Subcutaneous abdominal adipose tissue (tissue), 5 donors: ENCODE data around the gene ARF1.

Experiments
- H3K27ac ChIP-seq: one replicate; pipeline ENCODE4 v1.7.0; 2013; ENCODE audit warnings: low read depth, mild to moderate bottlenecking, inconsistent platforms, low read length, moderate library complexity
- H3K27me3 ChIP-seq, 5 donors: one replicate each; pipeline ENCODE4 v1.7.0; 2013; ENCODE audit warnings: low read length in 5 of 5, inconsistent platforms in 1 of 5; ENCODE audit not compliant: control insufficient read depth in 5 of 5, insufficient read depth in 4 of 5
- H3K36me3 ChIP-seq, 5 donors: one replicate each; pipeline ENCODE4 v1.7.0; 2013; ENCODE audit warnings: low read length in 5 of 5; ENCODE audit not compliant: control insufficient read depth in 5 of 5, insufficient read depth in 5 of 5
- H3K4me1 ChIP-seq, 5 donors: one replicate each; pipeline ENCODE4 v1.7.0; 2013; ENCODE audit warnings: low read length in 5 of 5, mild to moderate bottlenecking in 3 of 5, moderate library complexity in 1 of 5; ENCODE audit not compliant: control insufficient read depth in 5 of 5, insufficient read depth in 5 of 5
- H3K4me3 ChIP-seq, 5 donors: one replicate each; pipeline ENCODE4 v1.7.0; 2013; ENCODE audit warnings: low read length in 5 of 5, low read depth in 1 of 5
- H3K9ac ChIP-seq, 5 donors: one replicate each; pipeline ENCODE4 v1.7.0; 2013; ENCODE audit warnings: low read length in 5 of 5, mild to moderate bottlenecking in 4 of 5, moderate library complexity in 3 of 5
- H3K9me3 ChIP-seq, 5 donors: one replicate each; pipeline ENCODE4 v1.7.0; 2013; ENCODE audit warnings: low read length in 5 of 5; ENCODE audit not compliant: control insufficient read depth in 5 of 5
- donor health status: healthy.
- donor health status: healthy.
- donor health status: healthy.
- donor health status: healthy.
- donor health status: healthy.

Gene ARF1

DNA sequence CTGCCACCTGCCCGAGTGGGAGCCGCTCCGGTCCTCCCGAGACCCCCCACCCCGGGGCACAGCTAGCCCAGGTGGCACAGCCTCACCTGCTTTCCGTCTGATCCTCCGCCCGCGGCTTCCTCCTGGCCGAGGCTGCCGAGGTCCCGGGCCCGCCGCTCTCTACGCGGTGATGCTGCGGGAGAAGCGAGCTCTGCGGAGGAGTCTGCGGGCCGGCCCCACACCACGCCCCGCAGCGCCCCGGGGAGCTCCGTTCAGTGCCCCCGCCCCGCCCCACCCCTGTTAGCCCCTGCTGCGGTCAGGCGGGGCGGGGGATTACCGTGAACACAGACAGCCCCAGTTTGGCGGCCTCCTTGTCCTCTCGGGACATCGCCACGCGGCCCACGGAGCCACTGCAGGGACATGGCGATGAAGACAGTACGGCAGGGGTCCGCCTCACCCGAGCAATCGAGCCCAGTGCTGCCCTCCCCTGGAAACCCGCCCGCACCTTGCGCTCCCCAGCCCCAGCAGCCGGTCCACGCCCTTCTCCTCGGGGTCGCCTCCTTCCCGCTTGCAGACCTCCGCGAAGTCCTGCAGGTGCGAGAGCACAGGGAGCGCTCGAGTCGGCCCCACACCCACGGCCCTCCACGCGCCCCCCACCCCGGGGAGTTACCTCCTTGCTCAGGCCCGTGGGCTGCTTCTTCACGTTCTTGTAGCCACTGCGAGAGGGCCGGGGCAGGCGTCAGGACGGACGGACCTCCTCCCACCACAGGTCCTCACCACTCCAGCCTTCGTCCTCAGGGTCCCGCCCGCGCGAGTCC is 19.7 kb downstream of the ARF1 start:
- no peak overlapping the region for H3K27ac ChIP-seq
- H3K4me3 ChIP-seq = peak overlapping the region in 4 of 5 donors; percentile 57 to 90 (median 85)
- no peaks in the 10 kb centered on the region for H3K9me3 ChIP-seq
- H3K27me3 ChIP-seq = no peaks in the 10 kb centered on the region
- peaks cover 0 to 58% (median 50%) of the 10 kb centered on the region in 5 donors for H3K36me3 ChIP-seq
- H3K9ac ChIP-seq = peak overlapping the region in 4 of 5 donors; percentile 8 to 69 (median 58)
- peaks cover 0 to 30% (median 26%) of the 10 kb centered on the region in 5 donors for H3K4me1 ChIP-seq

DNA sequence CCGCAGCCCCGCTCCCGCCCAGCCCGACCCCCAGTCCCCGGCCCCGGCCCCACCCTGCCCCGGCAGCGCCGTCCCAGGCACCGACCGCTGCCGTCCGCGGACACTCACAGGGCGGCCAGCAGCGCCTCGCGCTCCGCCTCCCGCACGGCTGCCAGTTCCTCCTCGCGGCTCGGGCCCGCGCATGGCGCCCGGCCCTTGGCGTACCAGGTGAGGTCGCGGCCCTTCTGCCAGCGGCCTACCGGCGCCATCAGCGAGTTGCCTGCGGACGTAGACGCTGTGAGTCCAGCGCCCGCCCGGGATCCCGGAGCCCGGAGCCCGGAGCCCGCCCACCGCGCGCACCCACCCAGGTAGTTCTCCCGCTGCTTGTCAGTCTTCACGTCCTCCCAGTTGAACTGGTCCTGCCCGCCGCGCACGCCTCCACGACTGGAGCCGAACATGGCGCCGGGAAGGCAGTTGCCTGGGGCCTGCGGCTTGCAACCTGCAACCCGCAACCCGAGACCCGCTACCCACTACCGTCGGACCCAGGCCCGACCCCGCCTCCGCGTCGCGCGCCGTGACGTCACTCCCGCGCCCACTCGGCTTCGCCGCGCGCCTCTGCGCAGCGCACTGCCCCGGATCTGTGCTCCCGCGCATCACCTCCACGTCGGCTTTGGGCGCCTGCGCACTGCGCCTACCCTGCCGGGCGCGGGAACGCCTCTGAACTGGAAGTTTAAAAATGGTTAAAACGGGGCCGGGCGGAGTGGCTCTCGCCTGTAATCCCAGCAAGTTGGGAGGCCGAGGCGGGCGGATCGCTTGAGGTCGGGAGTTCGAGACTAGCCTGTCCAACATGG is 20.5 kb downstream of the ARF1 start, which contains the start of gene C1orf35:
Gene C1orf35 (minus strand): TSS at position 535 of the 830 bp plus-strand sequence. CDS start 98 bp downstream, at position 437.
- H3K27me3 ChIP-seq = no peaks in the 10 kb centered on the region
- peaks cover 0 to 57% (median 48%) of the 10 kb centered on the region in 5 donors for H3K36me3 ChIP-seq
- peak within 1 kb of the TSS; percentile 84 for H3K27ac ChIP-seq
- peaks cover 0 to 33% (median 27%) of the 10 kb centered on the region in 5 donors for H3K4me1 ChIP-seq
- peak within 1 kb of the TSS in 4 of 5 donors; percentile 52 to 77 (median 69) for H3K9ac ChIP-seq
- H3K9me3 ChIP-seq = no peaks in the 10 kb centered on the region
- H3K4me3 ChIP-seq = peak within 1 kb of the TSS in 4 of 5 donors; percentile 80 to 90 (median 85)

DNA sequence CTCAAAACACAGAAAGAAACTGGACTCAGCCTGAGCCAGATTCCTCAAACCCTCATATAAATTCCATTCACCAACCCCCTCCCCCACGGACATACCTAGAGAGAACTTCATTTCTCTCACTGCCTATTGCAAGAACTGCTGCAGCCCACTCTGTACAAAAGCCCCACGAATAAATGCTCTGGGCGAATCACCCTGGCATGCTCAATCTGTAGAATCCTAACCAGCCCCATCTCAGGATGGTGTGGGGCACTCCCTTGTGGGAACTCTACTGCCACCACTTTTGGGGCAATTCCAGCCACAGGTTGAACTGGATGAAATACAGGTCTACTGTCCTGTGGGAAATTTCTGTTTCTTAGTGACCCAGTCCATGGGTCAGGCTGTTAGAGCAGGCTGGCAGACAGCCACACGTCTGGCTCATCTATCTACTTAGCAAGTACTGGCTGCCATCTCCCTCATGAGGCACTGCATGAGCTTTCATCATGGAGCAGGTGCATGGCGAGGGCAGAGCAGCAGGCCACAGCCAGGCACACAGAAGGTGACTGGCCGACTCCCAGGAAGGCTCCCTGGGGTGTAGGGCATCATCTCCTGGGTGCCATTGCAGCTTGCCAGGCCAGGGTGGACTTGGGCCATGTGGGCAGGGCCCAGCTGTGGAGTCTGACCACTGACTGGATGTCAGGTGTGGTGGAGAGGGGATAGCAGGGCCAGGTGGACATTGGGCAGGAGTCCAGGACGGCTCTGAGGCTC is 22.2 kb downstream of the ARF1 start:
- Histone ChIP-seq H3K4me1 (peaks cover 5 to 46% (median 39%) of the 10 kb centered on the region in 5 donors), H3K27me3 (no peaks in the 10 kb centered on the region), H3K27ac (no peak overlapping the region), H3K9me3 (no peaks in the 10 kb centered on the region), H3K9ac (no peak overlapping the region), H3K36me3 (peaks cover 0 to 42% (median 32%) of the 10 kb centered on the region in 5 donors), H3K4me3 (no peak overlapping the region)

DNA sequence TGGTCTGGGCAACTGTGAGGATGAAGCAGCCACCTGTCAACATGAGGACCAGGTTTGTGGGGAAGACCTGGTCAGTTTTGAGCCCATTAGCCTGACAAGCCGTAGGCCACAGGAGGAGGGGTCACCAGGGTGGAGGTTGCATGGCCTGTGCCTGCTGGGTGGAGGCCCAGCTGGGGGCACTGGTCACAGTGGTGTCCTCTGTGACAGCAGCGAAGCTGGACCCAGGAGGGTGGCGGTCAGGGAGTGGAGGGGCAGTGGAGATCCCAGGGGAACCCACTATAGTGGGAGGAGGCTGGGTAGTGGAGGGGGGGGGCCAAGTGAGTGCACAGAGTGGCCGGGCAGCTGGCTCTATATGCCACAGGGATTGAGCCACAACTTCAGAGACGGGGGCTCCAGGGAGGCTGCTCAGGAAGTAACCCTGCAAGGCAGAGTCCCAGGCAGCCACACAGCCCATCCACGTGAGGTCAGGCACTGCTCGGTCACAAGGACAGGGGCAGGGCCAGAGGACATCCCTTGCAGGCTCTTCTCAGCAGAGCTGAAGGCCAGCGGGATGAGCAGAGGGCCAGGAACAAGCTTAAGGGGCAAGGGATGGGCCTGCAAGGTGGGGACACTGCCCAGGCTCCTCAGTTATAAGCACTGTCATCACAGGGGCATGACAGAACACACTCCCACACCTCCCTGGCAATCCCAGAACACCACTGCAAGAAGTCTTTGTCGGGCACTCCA is 22.9 kb downstream of the ARF1 start:
- H3K27ac ChIP-seq = no peak overlapping the region
- peaks cover 5 to 54% (median 46%) of the 10 kb centered on the region in 5 donors for H3K4me1 ChIP-seq
- H3K9me3 ChIP-seq = no peaks in the 10 kb centered on the region
- H3K4me3 ChIP-seq = no peak overlapping the region
- H3K27me3 ChIP-seq = no peaks in the 10 kb centered on the region
- peaks cover 0 to 36% (median 28%) of the 10 kb centered on the region in 5 donors for H3K36me3 ChIP-seq
- H3K9ac ChIP-seq = no peak overlapping the region

DNA sequence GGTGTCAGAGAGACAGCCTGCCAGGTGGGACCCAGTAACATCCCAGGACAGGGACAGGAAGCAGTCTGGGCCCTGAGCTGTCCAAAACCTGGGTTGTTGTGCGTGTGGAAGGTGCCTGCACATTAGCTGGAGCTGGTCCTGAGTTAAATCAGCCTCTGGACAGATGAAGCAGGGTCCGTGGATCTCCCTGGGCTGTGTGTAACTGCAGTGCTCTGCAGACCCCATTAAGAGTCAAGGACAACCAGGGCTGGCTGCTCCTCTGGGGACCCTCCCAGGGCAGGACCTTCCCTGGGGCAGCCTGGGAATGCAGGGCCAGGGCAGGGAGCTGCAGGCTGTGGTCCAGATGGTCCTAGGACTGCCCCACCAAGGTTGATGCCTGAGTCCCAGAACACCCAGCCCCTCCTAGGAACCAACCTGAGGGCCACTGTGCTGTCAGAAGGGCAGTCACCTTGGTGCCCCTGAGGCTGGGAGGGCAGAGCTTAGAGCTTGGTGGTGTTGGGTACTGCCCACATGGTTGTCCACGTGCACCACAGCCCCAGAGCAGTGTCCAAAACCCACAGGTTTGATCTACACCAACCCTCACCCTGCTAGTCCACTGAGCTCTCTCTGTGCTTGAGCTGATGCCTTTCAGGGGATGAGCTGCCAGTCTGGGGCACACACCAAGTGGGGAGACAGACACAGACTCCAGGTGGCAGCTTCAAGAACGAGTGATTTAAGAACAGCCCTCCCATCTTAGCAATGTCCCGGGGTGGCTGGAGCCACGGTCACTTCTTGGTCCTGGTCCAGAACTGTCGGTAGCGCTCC is 23.7 kb downstream of the ARF1 start:
- H3K9ac ChIP-seq = no peak overlapping the region
- no peak overlapping the region for H3K27ac ChIP-seq
- peaks cover 5 to 54% (median 46%) of the 10 kb centered on the region in 5 donors for H3K4me1 ChIP-seq
- peaks cover 0 to 29% (median 21%) of the 10 kb centered on the region in 5 donors for H3K36me3 ChIP-seq
- no peak overlapping the region for H3K4me3 ChIP-seq
- no peaks in the 10 kb centered on the region for H3K9me3 ChIP-seq
- H3K27me3 ChIP-seq = no peaks in the 10 kb centered on the region

DNA sequence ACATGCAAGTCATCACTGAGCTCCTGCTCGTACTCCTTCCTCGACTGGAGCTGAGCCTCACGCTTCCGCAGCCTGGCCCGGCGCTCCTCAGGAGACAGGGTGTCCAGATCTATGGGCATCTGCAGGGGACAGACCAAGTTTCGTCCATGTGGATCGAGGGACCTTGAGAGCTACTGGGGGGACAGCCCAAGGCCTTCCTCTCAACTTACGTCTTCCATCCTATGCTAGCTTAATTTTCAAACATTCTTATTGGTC is 24.2 kb downstream of the ARF1 start:
- Histone ChIP-seq H3K4me3 (no peak overlapping the region), H3K9me3 (no peaks in the 10 kb centered on the region), H3K9ac (no peak overlapping the region), H3K27ac (no peak overlapping the region), H3K27me3 (no peaks in the 10 kb centered on the region), H3K36me3 (peaks cover 0 to 28% (median 21%) of the 10 kb centered on the region in 5 donors), H3K4me1 (peaks cover 5 to 49% (median 43%) of the 10 kb centered on the region in 5 donors)

DNA sequence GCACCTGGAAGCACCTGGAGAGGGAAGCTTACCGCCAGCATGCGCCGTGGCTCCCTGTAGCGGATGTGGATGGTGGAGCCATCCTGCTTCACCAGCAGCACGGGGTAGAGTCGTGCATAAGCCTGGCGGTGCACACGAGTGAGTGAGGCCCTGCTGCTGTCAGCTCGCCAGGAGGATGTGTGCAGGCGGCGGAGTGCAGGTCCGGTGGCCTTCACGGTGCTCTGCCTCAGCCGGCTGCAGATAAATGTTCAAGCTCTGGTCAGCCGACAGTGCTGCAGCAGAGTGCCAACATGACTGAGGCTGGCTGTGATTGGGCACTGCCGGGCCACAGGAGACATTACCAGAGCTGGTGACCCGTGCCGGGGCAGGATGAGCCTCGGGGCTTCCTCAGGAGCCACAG is 25.1 kb downstream of the ARF1 start:
- no peak overlapping the region for H3K27ac ChIP-seq
- H3K9me3 ChIP-seq = no peaks in the 10 kb centered on the region
- no peak overlapping the region for H3K4me3 ChIP-seq
- peak overlapping the region in 1 of 5 donors; percentile 90 for H3K9ac ChIP-seq
- no peaks in the 10 kb centered on the region for H3K27me3 ChIP-seq
- peaks cover 5 to 40% (median 34%) of the 10 kb centered on the region in 5 donors for H3K4me1 ChIP-seq
- peaks cover 0 to 28% (median 21%) of the 10 kb centered on the region in 5 donors for H3K36me3 ChIP-seq

DNA sequence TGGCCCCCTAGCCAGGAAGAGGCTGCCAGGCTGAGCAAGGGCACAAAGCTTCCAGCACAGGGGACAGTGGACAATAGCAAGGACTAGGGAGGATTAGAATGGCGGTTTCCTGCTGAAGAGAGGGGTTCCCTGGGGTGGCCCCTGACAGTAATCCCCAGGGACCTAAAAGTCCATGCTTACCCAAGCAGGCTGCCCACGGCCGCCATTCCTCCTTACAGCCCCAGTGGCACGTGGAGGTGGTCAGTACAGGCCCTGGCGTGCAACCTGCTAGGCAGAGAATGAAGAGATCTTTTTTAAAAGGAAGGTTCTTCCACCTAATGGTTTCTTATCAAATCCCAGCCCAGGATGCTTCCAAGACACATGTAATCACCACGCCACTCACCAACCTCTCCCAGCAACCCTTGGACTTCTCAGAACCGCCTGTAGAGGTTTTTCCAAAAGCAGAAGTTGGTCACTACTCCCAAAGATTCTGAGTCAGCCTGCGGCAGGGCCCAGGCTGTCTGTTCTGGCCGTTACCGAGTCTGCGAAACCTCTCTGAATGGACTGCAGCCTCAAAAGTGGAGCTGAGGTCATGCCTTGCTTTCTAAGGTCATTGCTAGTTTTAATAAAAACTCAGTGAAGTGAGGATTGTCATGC is 25.7 kb downstream of the ARF1 start:
- Histone ChIP-seq H3K36me3 (peaks cover 0 to 28% (median 21%) of the 10 kb centered on the region in 5 donors), H3K27me3 (no peaks in the 10 kb centered on the region), H3K9me3 (no peaks in the 10 kb centered on the region), H3K27ac (peak overlapping the region; percentile 84), H3K9ac (peak overlapping the region; percentile 56 to 94 (median 89)), H3K4me3 (peak overlapping the region; percentile 87 to 99 (median 95)), H3K4me1 (peaks cover 5 to 38% (median 34%) of the 10 kb centered on the region in 5 donors)
